GM12865 (cell line): Measurements from ENCODE around the gene CDK11A.
"Not testable (repeated sequence)": the region's sequence is repeated elsewhere in the genome, so short reads cannot be mapped to it uniquely, and the experiment has no call there.

Source experiments
- DNase-seq: peaks from one replicate; pipeline ENCODE4 v3.0.0; 2010; ENCODE audit warnings: low read depth
- H3K4me3 ChIP-seq: 2 replicates; pipeline ENCODE4 v1.5.1; 2011; ENCODE audit warnings: mild to moderate bottlenecking, low read depth, low read length, control low read depth
- TF ChIP-seq, protein P1 (sequence below): IDR thresholded peaks from 2 replicates; pipeline ENCODE4 v1.5.1; 2011; ENCODE audit warnings: low read length, control low read depth, low read depth, inconsistent platforms; ENCODE audit not compliant: insufficient read depth; ENCODE audit errors: missing control alignments

Gene CDK11A

DNA sequence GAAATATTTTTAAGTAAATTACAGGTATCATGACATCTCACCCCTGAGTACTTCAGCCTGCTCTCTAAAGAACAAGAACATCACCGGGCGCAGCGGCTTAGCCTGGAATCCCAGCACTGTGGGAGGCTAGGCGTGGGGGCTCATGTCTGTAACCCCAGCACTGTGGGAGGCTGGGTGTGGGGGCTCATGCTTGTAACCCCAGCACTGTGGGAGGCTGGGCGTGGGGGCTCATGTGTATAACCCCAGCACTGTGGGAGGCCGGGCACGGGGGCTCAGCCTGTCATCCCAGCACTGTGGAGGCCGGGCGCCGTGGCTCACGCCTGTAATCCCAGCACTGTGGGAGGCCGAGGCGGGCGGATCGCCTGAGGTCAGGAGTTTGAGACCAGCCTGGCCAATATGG is 57.6 kb downstream of the CDK11A start:
- no peak for DNase-seq
- no peak overlapping the region for H3K4me3 ChIP-seq
- TF ChIP-seq, protein P1, sequence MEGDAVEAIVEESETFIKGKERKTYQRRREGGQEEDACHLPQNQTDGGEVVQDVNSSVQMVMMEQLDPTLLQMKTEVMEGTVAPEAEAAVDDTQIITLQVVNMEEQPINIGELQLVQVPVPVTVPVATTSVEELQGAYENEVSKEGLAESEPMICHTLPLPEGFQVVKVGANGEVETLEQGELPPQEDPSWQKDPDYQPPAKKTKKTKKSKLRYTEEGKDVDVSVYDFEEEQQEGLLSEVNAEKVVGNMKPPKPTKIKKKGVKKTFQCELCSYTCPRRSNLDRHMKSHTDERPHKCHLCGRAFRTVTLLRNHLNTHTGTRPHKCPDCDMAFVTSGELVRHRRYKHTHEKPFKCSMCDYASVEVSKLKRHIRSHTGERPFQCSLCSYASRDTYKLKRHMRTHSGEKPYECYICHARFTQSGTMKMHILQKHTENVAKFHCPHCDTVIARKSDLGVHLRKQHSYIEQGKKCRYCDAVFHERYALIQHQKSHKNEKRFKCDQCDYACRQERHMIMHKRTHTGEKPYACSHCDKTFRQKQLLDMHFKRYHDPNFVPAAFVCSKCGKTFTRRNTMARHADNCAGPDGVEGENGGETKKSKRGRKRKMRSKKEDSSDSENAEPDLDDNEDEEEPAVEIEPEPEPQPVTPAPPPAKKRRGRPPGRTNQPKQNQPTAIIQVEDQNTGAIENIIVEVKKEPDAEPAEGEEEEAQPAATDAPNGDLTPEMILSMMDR, result no peak

DNA sequence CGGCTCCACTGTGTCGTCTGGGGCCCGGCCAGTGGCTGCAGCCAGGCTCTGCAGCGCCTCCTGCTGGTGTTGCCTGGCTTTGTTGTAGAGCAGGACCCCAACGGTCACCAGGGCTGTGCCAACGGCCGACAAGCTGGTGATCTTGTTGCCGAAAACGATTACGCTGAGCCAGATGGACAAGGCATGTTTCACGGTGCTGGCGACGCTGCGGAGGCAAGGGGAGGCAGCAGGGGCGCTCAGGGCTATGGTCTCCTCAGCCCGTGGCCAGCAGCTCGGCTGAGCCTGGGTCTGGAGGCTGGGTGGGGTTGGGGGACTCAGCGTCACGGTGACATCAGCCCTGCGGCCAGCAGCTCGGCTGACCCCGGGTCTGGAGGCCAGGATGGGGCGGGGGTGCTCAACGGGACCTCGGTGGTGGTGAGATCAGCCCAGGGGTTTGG is 58.3 kb downstream of the CDK11A start:
- TF ChIP-seq, protein P1, result peak; percentile 40
- DNase-seq, result no peak
- no peak overlapping the region for H3K4me3 ChIP-seq

DNA sequence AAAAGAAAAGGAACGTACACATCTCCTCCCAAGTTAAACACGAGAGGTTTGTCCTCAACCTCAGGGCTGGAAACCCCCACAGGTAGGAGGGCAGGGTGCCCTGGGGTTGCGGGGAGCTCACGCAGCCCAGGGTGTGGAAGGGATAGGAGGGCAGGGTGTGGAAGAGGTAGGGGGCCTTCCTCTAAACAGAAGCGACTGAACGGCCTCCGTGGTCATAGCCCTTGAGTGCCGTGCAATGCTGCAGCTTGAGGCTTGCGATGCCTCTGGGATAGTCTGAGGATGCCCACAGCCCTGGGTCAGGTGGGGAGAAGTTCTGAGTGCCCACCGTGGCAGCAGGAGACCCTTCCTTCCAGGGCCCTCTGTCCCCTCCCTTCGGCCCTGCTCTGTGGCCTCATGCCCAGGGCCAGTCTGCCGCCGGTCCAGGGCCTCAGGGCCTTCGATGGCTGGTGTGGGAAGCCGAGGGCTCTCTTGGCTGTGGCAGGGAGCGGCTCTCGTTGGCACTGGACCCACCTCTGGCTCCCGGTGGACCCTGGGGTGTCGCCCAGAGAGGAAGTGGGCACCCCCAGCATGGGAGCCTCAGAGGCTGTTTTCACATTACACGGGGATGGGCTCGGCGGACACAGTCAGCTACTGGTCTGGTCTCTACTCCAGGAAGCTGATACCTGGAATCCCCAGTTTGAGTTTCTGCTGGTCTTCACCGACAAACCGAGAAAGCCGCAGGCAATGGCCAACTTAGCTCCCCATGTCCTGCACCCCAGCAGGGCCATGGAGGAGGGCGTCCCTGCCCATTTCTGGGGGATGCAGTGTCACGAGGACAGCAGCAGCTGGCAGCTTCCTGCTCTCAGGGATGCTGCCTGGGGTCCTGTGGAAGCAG is 59.0 kb downstream of the CDK11A start:
- H3K4me3 ChIP-seq, result no peak overlapping the region
- DNase-seq, result no peak
- TF ChIP-seq, protein P1, result no peak

DNA sequence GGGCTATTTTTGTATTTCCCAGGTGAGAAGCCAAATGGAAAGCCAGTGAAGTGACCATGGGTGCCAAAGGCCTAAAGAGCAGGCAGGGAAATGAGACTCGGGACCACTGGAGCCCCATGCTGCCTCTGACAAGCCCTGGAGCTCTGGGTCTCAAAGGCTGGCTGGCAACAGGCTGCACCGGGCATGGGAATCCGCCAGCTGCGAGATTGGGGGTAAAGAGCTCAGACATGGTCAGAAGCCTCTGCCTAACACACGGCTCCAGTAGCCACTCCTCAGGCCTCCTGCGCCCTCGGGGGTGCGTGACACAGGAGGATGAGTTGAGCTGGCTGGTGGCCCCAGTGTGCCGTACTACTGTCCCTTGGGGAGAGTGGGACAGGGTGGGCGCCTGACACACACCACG is 59.8 kb downstream of the CDK11A start:
- not testable (repeated sequence) for H3K4me3 ChIP-seq

DNA sequence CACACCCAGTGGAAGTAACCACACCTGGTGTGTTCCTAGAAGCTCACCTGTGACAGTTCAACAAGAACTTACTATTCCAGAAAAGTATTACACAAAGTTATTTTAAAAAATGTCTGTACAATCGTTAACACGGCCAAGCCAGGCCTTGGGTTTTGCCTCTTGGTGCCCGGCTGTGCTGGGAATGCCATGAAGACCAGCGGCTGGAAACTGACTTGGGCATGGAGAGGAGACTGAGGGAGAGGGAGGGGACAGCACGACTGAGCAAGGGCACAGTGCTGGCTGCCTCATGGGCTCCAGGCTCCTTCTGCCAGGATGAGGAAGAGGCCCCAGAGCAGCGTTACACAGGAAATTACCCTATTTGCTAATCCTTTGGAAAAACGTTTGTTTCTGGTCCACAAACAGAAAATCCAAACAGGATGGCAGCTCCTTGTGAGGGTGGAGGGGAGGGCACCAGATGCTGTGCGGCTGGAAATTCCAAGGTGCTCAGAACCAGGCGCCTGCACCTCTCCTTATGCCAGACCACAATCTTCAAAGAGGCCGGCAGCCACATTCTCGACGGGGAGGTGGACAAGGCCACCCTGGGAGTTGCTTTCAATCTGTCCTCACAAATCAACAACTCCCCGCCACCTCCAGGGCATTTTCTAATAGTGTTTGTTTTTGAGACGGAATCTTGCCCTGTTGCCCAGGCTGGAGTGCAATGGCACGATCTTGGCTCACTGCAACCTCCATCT is 61.2 kb downstream of the CDK11A start:
- not testable (repeated sequence) for H3K4me3 ChIP-seq, DNase-seq

More for the DNA sequence above, 59.8 kb downstream of the CDK11A start:
- DNase-seq, result not testable (repeated sequence)

DNA sequence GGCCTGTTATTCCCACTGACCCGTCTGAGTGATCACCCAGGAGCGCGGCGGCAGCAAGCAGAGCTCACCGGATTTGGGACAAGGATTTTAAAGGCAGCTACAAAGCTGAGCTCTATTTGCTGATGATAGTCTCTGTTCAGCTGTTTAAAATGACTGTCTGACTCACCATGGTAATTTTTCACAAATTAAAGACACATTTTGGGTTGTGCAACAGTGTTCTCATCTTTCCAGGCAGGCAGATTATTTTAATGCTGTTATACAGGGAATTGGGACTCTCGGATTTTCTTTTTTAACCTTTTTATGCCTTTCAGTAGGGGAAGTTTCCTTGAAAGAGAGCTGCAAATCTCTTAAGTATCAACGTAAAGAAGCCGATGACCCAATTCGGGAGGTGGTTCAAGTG is 61.8 kb downstream of the CDK11A start:
- not testable (repeated sequence) for H3K4me3 ChIP-seq, DNase-seq

DNA sequence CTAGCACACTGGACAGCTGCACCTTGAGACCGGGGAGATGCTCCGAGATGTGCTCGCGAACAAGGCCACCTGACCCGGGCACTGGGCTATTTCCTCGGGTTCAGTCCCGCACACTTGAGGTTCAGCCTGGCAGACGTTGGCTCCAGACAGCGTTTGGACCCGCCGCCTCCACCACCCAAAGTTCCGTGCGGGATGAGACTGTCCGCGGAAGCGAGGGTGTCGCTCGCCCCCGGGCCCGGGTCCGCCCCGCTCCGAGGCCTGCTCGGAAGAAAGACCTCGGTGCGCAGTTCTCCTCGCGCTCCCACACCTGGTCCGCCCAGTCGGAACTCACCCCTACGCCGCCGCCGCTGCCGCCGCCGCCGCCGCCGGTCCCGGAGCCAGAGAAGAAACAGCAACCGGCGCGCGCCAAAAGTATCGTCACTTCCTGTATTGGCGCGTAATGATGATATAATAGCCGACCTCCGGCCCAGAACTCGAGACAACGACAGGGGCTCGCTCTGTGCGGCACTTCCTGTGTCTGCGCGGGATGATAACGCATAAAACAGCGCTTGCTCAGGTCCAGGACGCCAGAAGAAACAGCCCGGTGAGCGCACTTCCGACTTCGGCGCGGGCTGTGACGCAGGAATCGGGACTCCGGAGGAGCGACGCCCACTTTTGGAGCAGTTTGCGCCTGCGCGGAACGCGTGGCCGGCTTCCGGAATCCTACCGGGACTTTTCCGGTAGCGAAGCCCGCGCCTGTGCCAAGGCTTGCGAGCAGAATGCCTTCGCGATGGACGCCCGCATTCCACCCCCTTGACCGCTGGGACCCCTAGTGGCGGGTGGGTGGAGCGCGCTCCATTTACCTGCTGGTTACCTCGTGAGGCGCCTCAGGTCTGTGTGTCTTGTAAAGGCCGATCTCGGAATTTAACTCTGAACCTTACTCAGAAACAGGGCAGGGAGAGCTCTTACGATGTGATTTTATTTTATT is 65.3 kb downstream of the CDK11A start, which contains the start of gene CDK11B:
CDK11B (minus strand) TSS at position 422 of the 967 bp plus-strand sequence. CDS start 1,519 bp downstream, outside the sequence.
- peak within 1 kb of the TSS; percentile 61 for H3K4me3 ChIP-seq
- TF ChIP-seq, protein P1, result peak; percentile 14

More for the DNA sequence above, 65.3 kb downstream of the CDK11A start, which contains the start of gene CDK11B:
- DNase-seq, result peak; percentile 99
